ENCODE data around the gene NAA35.

DNA sequence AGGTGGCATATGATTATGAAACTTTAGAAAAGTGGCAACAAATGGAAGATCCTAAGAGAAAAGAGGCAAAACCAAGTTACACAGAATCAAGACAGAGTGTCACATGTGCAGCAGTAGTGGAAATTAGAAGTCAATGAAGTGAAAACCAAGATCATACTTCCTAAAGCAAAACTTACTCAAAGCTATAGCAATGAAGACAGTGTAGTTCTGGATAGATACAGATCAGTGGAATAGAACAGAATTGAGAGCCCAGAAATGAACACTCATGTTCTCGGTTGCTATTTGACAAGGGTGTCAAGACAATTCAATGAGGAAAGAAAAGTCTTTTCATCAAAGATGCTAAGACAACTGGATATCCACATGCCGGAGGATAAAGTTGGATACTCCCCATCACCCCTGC, 43.5 kb downstream of the NAA35 start:
- TF ChIP-seq, protein P1, sequence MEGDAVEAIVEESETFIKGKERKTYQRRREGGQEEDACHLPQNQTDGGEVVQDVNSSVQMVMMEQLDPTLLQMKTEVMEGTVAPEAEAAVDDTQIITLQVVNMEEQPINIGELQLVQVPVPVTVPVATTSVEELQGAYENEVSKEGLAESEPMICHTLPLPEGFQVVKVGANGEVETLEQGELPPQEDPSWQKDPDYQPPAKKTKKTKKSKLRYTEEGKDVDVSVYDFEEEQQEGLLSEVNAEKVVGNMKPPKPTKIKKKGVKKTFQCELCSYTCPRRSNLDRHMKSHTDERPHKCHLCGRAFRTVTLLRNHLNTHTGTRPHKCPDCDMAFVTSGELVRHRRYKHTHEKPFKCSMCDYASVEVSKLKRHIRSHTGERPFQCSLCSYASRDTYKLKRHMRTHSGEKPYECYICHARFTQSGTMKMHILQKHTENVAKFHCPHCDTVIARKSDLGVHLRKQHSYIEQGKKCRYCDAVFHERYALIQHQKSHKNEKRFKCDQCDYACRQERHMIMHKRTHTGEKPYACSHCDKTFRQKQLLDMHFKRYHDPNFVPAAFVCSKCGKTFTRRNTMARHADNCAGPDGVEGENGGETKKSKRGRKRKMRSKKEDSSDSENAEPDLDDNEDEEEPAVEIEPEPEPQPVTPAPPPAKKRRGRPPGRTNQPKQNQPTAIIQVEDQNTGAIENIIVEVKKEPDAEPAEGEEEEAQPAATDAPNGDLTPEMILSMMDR (IDR thresholded peaks at IDR 0.05): no peak
- no peak for TF ChIP-seq POLR2A (IDR thresholded peaks at IDR 0.05)

All from breast epithelium (tissue), 3 donors.